HCT116 (cell line): Measurements from ENCODE around the gene STRA8. TPM values are rescaled to one million over a fixed set of nuclear protein-coding genes. Genes with fewer than 3 reads are reported as not detected.

ENCODE experiments used
- ATAC-seq: fragments of 200-7000 bp; cut with Tn5 transposase; 2 replicates; pipeline ENCODE4 v1.9.1; 2020; ENCODE audit warnings: mild to moderate bottlenecking, moderate library complexity
- BruUV-seq: library from RNA; stranded (reverse); fragments of 400-500 nt; replicated peaks from 2 replicates; lab custom pipeline; 2021; lab: Mats Ljungman, UMichigan
- CTCF ChIA-PET: fragments of 300-600 bp; sonication (Branson Sonifier 250); formaldehyde crosslinking; loops from one replicate; lab custom pipeline; 2021; ENCODE audit warnings: antibody characterized with exemption; lab: Charles Lee
- POLR2A ChIA-PET: fragments of 300-600, 350-600 bp; sonication (Branson Sonifier 250); formaldehyde crosslinking; loops from one replicate; lab custom pipeline; 2021; ENCODE audit warnings: antibody characterized with exemption; lab: Charles Lee
- RAD21 ChIA-PET, 2 experiments: fragments of 300-600 bp; sonication (Branson Sonifier 250); formaldehyde crosslinking; loops; one replicate each; lab custom pipeline; 2023; ENCODE audit warnings: low total read pairs in 2 of 2; ENCODE audit not compliant: uncharacterized antibody in 2 of 2, unreplicated experiment in 2 of 2, low non-redundant PET in 1 of 2; lab: Charles Lee
- DNase-seq: peaks from one replicate; pipeline ENCODE4 v3.0.0-alpha.2; 2010; ENCODE audit warnings: low read depth, low spot score
- H2AFZ ChIP-seq: fragments of 200-600 bp; shearing (Covaris generic), sonication (generic); 2 replicates; pipeline ENCODE4 v1.6.1; 2017; ENCODE audit warnings: low read depth, mixed run types, mixed read lengths, antibody characterized with exemption, low read length; ENCODE audit not compliant: poor library complexity, severe bottlenecking
- H3K27ac ChIP-seq: 2 replicates; pipeline ENCODE4 v1.5.1; 2012; ENCODE audit warnings: low read depth, low read length
- H3K27me3 ChIP-seq: fragments of 200-600 bp; sonication (generic); 2 replicates; pipeline ENCODE4 v1.6.1; 2016; ENCODE audit warnings: mixed run types, low read length, mixed read lengths; ENCODE audit not compliant: insufficient read depth
- H3K36me3 ChIP-seq, 2 experiments: fragments of 200-500 bp in 1 of 2; fragments of 200-600 bp in 1 of 2; sonication (Bioruptor generic) in 1 of 2; sonication (generic) in 1 of 2; 2 replicates each; pipeline versions ENCODE4 v1.5.1 to v1.6.1; 2014 to 2016; ENCODE audit warnings: low read length in 2 of 2, inconsistent platforms in 1 of 2, mixed read lengths in 1 of 2, mixed run types in 1 of 2; ENCODE audit not compliant: insufficient read depth in 2 of 2, control insufficient read depth in 1 of 2
- H3K4me1 ChIP-seq, 2 experiments: fragments of 200-600 bp in 1 of 2; sonication (generic) in 1 of 2; 2 replicates each; pipeline versions ENCODE4 v1.5.1 to v1.6.1; 2012 to 2017; ENCODE audit warnings: low read length in 2 of 2, inconsistent platforms in 1 of 2, mild to moderate bottlenecking in 1 of 2, mixed read lengths in 1 of 2, mixed run types in 1 of 2, moderate library complexity in 1 of 2; ENCODE audit not compliant: insufficient read depth in 2 of 2, control insufficient read depth in 1 of 2
- H3K4me2 ChIP-seq: fragments of 200-600 bp; sonication (generic); 2 replicates; pipeline ENCODE4 v1.6.1; 2017; ENCODE audit warnings: mixed run types, low read length, mixed read lengths
- H3K4me3 ChIP-seq, 2 experiments: fragments of 200-600 bp in 1 of 2; sonication (generic) in 1 of 2; replicated peaks in 1 of 2; 2 replicates each; pipeline ENCODE4 v1.5.1; 2011 to 2016; ENCODE audit warnings: low read length in 2 of 2, control low read depth in 1 of 2, low read depth in 1 of 2, mild to moderate bottlenecking in 1 of 2, mixed read lengths in 1 of 2, mixed run types in 1 of 2
- H3K79me2 ChIP-seq: fragments of 200-600 bp; sonication (generic); 2 replicates; pipeline ENCODE4 v1.6.1; 2017; ENCODE audit warnings: mild to moderate bottlenecking, mixed run types, low read length, moderate library complexity, mixed read lengths; ENCODE audit not compliant: insufficient read depth
- H3K9ac ChIP-seq: fragments of 200-600 bp; sonication (generic); 2 replicates; pipeline ENCODE4 v1.6.1; 2016; ENCODE audit warnings: low read length, mixed read lengths
- H3K9me2 ChIP-seq: fragments of 200-600 bp; sonication (generic), shearing (Covaris generic); 2 replicates; pipeline ENCODE4 v1.6.1; 2017; ENCODE audit warnings: mixed run types, mild to moderate bottlenecking, moderate library complexity; ENCODE audit not compliant: insufficient read depth
- H3K9me3 ChIP-seq, 2 experiments: fragments of 200-500 bp in 1 of 2; fragments of 200-600 bp in 1 of 2; sonication (Bioruptor generic) in 1 of 2; sonication (generic) in 1 of 2; 2 replicates each; pipeline ENCODE4 v1.6.1; 2014 to 2017; ENCODE audit warnings: low read length in 2 of 2, mixed read lengths in 2 of 2, inconsistent platforms in 1 of 2, low read depth in 1 of 2, mild to moderate bottlenecking in 1 of 2, mixed run types in 1 of 2, moderate library complexity in 1 of 2; ENCODE audit not compliant: control insufficient read depth in 1 of 2, insufficient read depth in 1 of 2
- H4K20me1 ChIP-seq: fragments of 200-600 bp; sonication (generic), shearing (Covaris generic); 2 replicates; pipeline ENCODE4 v1.6.1; 2017; ENCODE audit warnings: mixed run types, mild to moderate bottlenecking, moderate library complexity; ENCODE audit not compliant: insufficient read depth
- ATF3 ChIP-seq: IDR thresholded peaks from 2 replicates; pipeline ENCODE4 v1.6.1; 2012
- CBX3 ChIP-seq: IDR thresholded peaks from 2 replicates; pipeline ENCODE4 v1.6.1; 2012; ENCODE audit warnings: low read depth
- EGR1 ChIP-seq: IDR thresholded peaks from 2 replicates; pipeline ENCODE4 v1.6.1; 2012; ENCODE audit warnings: low read depth
- ELF1 ChIP-seq: IDR thresholded peaks from 2 replicates; pipeline ENCODE4 v1.6.1; 2012; ENCODE audit warnings: low read depth, borderline replicate concordance
- EZH2phosphoT487 ChIP-seq: fragments of 200-600 bp; IDR thresholded peaks from 2 replicates; pipeline ENCODE4 v1.6.1; 2018; ENCODE audit warnings: antibody characterized with exemption, borderline replicate concordance
- FOSL1 ChIP-seq: IDR thresholded peaks from 2 replicates; pipeline ENCODE4 v1.6.1; 2012; ENCODE audit warnings: low read depth
- JUND ChIP-seq: IDR thresholded peaks from 2 replicates; pipeline ENCODE4 v1.6.1; 2012
- POLR2A ChIP-seq: IDR thresholded peaks from 2 replicates; pipeline ENCODE4 v1.7.0; 2011; ENCODE audit warnings: borderline replicate concordance; ENCODE audit not compliant: insufficient read depth, insufficient read length; ENCODE audit errors: extremely low read depth
- RAD21 ChIP-seq: IDR thresholded peaks from 2 replicates; pipeline ENCODE4 v1.6.1; 2012; ENCODE audit warnings: low read depth, mild to moderate bottlenecking
- SIN3A ChIP-seq: IDR thresholded peaks from 2 replicates; pipeline ENCODE4 v1.6.1; 2012; ENCODE audit warnings: low read depth
- SP1 ChIP-seq: IDR thresholded peaks from 2 replicates; pipeline ENCODE4 v1.6.1; 2012; ENCODE audit warnings: low read depth
- YY1 ChIP-seq: IDR thresholded peaks from 2 replicates; pipeline ENCODE4 v1.6.1; 2011; ENCODE audit warnings: low read length, low read depth, moderate library complexity, mild to moderate bottlenecking; ENCODE audit not compliant: insufficient replicate concordance; ENCODE audit errors: extremely low read depth
- ZBTB33 ChIP-seq: IDR thresholded peaks from 2 replicates; pipeline ENCODE4 v1.6.1; 2011; ENCODE audit warnings: mild to moderate bottlenecking, low read length, moderate library complexity; ENCODE audit not compliant: insufficient replicate concordance; ENCODE audit errors: extremely low read depth
- ZFX ChIP-seq: fragments of 450-650 bp; IDR thresholded peaks from 2 replicates; pipeline ENCODE4 v1.6.1; 2017
- ZNF274 ChIP-seq: fragments of 200-500 bp; sonication (Bioruptor generic); IDR thresholded peaks from 2 replicates; pipeline ENCODE4 v1.6.1; 2014; ENCODE audit warnings: mild to moderate bottlenecking, low read depth, low read length, inconsistent platforms
- intact Hi-C: fragments of 100-400 bp; cut with micrococcal nuclease; formaldehyde crosslinking; loops from 2 replicates; pipeline ENCODE4 v1.10.0; 2022
- microRNA-seq: library from miRNA; unstranded; fragments of <30 nt; microRNA quantifications from one replicate; pipeline ENCODE4, GENCODE V29; 2016; ENCODE audit warnings: borderline number of aligned reads
- total RNA-seq: library from RNA; stranded (reverse); gene quantifications from one replicate; pipeline ENCODE4 v1.2.1, GENCODE V29; 2021; ENCODE audit not compliant: unreplicated experiment
- TF ChIP-seq, protein P1 (sequence below): IDR thresholded peaks from 2 replicates; pipeline ENCODE4 v1.6.1; 2012

Gene STRA8
- total RNA-seq, 1 experiment from 2014 or later: not detected

- POLR2A ChIA-PET: no interaction called here
- no TSS peak for BruUV-seq
- H2AFZ ChIP-seq: no peak overlapping the region
- no peak overlapping the region for H3K4me2 ChIP-seq
- H3K27me3 ChIP-seq: peaks cover 6% of the 10 kb centered on the region; the same call in 1 of the 2 replicates
- no peak for TF ChIP-seq ZBTB33
- TF ChIP-seq SP1: no peak
- TF ChIP-seq EZH2phosphoT487: no peak
- TF ChIP-seq ZNF274: no peak
- TF ChIP-seq RAD21: no peak
- TF ChIP-seq SIN3A: no peak
- TF ChIP-seq ELF1: no peak
- no peak for TF ChIP-seq EGR1
- no peak for TF ChIP-seq CBX3
- TF ChIP-seq FOSL1: no peak
- TF ChIP-seq ZFX: no peak
- TF ChIP-seq JUND: no peak
- TF ChIP-seq POLR2A: no peak
- TF ChIP-seq YY1: no peak
- no peak for TF ChIP-seq ATF3
- TF ChIP-seq, protein P1, sequence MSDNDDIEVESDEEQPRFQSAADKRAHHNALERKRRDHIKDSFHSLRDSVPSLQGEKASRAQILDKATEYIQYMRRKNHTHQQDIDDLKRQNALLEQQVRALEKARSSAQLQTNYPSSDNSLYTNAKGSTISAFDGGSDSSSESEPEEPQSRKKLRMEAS: no peak
- no peaks in the 10 kb centered on the region for H3K36me3 ChIP-seq
- RAD21 ChIA-PET: no interaction called here
- H4K20me1 ChIP-seq: no peaks in the 10 kb centered on the region
- no peak overlapping the region for H3K4me3 ChIP-seq
- H3K27ac ChIP-seq: no peak overlapping the region
- no peaks in the 10 kb centered on the region for H3K9me2 ChIP-seq
- H3K9ac ChIP-seq: no peak overlapping the region
- H3K9me3 ChIP-seq: no peaks in the 10 kb centered on the region; a peak in 1 of 4 replicates
- ATAC-seq (no peak), DNase-seq (no peak)
- intact Hi-C loops: no loop called here
- CTCF ChIA-PET: interaction anchor here (1.0 kb wide), 1 partner anchor 20 kb away, joined by 4 read pairs; no protein-coding TSS in a partner anchor
- H3K4me1 ChIP-seq: no peaks in the 10 kb centered on the region
- H3K79me2 ChIP-seq: no peaks in the 10 kb centered on the region
These were observed 67.5 kb downstream of the STRA8 start for GRCh38 chr7:135300913-135301765.

Small RNA genes within 50 kb of the gene (microRNA-seq; reads per million reads assigned to microRNA genes)
- gene MIR6509: 1.2 reads per million

Other genes with a start within 250 kb of the STRA8 start
- 1.9 TPM for gene AGBL3, start 247.3 kb upstream of the STRA8 start, total RNA-seq
- not detected for gene TMEM140, start 85.8 kb upstream of the STRA8 start, total RNA-seq
- 54.5 TPM for gene CYREN, start 63.1 kb upstream of the STRA8 start, total RNA-seq
- gene WDR91, start 22.3 kb upstream of the STRA8 start, total RNA-seq: 10.1 TPM